Activated CD4-positive, alpha-beta T cell treated with anti-CD3 and anti-CD28 coated beads for 24 hours (primary cell): ENCODE measurements around the gene OR6J1.
A peak's percentile ranks its signal among the peaks of the same experiment; 100 is the strongest.
"Not testable (repeated sequence)": the region's sequence is repeated elsewhere in the genome, so short reads cannot be mapped to it uniquely, and the experiment has no call there.

Experiments used
- DNase-seq, 2 donors: peaks; one replicate each; pipeline ENCODE4 v3.0.0-alpha.2; 2020; ENCODE audit warnings: low read depth in 2 of 2

The OR6J1 gene

GRCh38 chr14:22644305-22644635, at the start of gene OR6J1:
OR6J1 (minus strand) TSS chr14:22644352; CDS start chr14:22634811, 9,541 bp downstream.
- no peak for DNase-seq

- DNase-seq, result no peak
Observed at GRCh38 chr14:22692194-22692593, 48.0 kb upstream of the OR6J1 start.

- DNase-seq, result no peak
Observed at GRCh38 chr14:22691171-22691570, 47.0 kb upstream of the OR6J1 start.

- DNase-seq, result no peak
Observed at GRCh38 chr14:22689199-22689598, 45.0 kb upstream of the OR6J1 start.

GRCh38 chr14:22687969-22688368, 43.8 kb upstream of the OR6J1 start:
- not testable (repeated sequence) for DNase-seq

GRCh38 chr14:22686176-22686611, 42.0 kb upstream of the OR6J1 start:
- not testable (repeated sequence) for DNase-seq

- no peak for DNase-seq
Observed at GRCh38 chr14:22685467-22685866, 41.3 kb upstream of the OR6J1 start.

GRCh38 chr14:22683428-22683827, 39.3 kb upstream of the OR6J1 start:
- not testable (repeated sequence) for DNase-seq

- DNase-seq, result no peak
Observed at GRCh38 chr14:22678221-22678620, 34.1 kb upstream of the OR6J1 start.

- not testable (repeated sequence) for DNase-seq
Observed at GRCh38 chr14:22677551-22677950, 33.4 kb upstream of the OR6J1 start.

GRCh38 chr14:22671622-22672021, 27.5 kb upstream of the OR6J1 start:
- no peak for DNase-seq

- no peak for DNase-seq
Observed at GRCh38 chr14:22668863-22669262, 24.7 kb upstream of the OR6J1 start.

- no peak for DNase-seq
Observed at GRCh38 chr14:22668417-22668816, 24.3 kb upstream of the OR6J1 start.

- no peak for DNase-seq
Observed at GRCh38 chr14:22667881-22668280, 23.7 kb upstream of the OR6J1 start.

- DNase-seq, result no peak
Observed at GRCh38 chr14:22666203-22666893, 22.2 kb upstream of the OR6J1 start.

GRCh38 chr14:22664261-22664660, 20.1 kb upstream of the OR6J1 start:
- DNase-seq, result no peak

- DNase-seq, result no peak
Observed at GRCh38 chr14:22660654-22661053, 16.5 kb upstream of the OR6J1 start.

GRCh38 chr14:22658946-22659345, 14.8 kb upstream of the OR6J1 start:
- DNase-seq, result no peak

GRCh38 chr14:22657861-22658260, 13.7 kb upstream of the OR6J1 start:
- no peak for DNase-seq

GRCh38 chr14:22656945-22657731, 13.0 kb upstream of the OR6J1 start:
- no peak for DNase-seq

GRCh38 chr14:22656226-22656625, 12.1 kb upstream of the OR6J1 start:
- no peak for DNase-seq

- DNase-seq, result peak; percentile 28 to 35
Observed at GRCh38 chr14:22653012-22653621, 9.0 kb upstream of the OR6J1 start.

GRCh38 chr14:22651586-22651985, 7.4 kb upstream of the OR6J1 start:
- DNase-seq, result no peak
